ENCODE data around the gene CLEC18B.
"Not testable (repeated sequence)": the region's sequence is repeated elsewhere in the genome, so short reads cannot be mapped to it uniquely, and the experiment has no call there.

CLEC18B gene

GRCh38 chr16:74443624-74444346 is 22.5 kb upstream of the CLEC18B start:
- not testable (repeated sequence) for DNase-seq

DNA sequence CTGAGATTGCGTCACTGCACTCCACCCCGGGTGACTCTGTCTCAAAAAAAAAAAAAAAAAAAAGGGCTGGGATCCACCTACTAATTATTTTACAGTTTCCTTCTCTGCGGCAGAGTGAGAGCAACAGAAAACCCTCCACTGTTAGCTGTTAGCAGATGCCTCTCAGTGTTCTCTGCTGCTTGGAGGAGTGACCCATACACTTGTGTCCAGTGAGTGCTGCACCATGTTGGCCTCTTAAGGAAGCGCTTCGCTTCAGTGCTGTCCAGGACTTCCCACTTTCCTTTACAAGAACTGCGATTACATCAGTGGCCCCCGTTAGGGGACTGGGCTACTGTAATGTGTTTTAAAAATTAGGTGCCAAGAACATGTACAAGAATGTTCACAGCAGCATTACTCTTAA is 18.4 kb upstream of the CLEC18B start:
- no peak for DNase-seq

- DNase-seq = peak; percentile 85
Observed at GRCh38 chr16:74438492-74438979, 17.3 kb upstream of the CLEC18B start.

DNA sequence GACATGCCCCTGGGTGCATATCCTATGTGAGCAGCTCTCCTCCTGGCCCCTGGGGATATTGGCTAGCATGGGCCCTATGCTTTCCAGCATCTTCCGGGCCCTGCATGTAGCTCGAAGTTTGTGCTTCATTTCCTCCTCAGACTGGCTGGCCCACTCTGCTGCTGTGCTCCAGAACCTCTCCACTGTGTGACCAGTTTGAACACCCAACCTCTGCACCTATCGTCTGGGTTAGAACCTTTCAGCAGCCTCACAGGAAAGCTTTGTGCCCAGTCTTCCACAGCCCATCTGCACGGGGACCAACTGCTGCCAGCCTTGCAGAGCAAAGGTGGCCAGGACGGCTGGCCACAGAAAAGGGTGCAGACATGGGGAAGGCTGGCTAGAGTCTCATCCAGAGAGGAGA is 10.2 kb upstream of the CLEC18B start:
- no peak for DNase-seq

- peak; percentile 19 for DNase-seq
Observed at GRCh38 chr16:74430036-74430712, 8.9 kb upstream of the CLEC18B start.

- not testable (repeated sequence) for DNase-seq
Observed at GRCh38 chr16:74428493-74428892, 7.2 kb upstream of the CLEC18B start.

DNA sequence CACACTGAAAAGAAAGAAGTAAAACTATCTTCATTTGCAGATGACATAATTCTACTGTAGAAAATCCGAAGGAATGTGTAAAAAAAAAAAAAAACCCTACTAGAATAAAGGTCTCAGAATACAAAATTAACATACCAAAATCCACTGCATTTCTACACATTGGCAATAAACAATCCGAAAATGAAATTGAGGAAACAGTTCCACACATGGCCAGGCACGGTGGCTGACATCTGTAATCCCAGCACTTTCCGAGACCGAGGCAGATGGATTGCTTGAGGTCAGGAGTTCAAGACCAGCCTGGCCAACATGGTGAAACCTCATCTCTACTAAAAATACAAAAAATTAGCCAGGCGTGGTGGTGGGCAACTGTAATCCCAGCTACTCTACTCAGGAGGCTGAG is 4.5 kb upstream of the CLEC18B start:
- DNase-seq = not testable (repeated sequence)

DNA sequence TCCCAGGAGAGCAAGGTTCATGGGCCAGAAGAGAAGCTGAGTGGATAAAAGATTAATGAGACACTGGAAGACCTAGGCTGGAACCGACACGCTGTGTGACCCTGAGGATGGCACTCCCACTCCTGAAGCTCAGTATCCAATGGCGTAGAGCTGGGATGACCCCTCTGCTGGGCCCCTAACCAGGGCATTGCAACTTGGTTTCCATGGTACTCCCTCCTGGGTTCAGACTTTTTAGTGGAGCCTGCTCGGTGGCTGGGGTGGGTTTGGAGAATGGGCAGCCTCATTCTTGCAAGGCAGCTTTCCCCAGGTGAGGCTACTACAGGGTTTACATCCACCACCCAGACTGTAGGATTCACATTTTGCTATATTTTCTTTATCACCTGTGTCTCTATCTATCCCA is 2.4 kb upstream of the CLEC18B start:
- not testable (repeated sequence) for DNase-seq

- DNase-seq = not testable (repeated sequence)
Observed at GRCh38 chr16:74422086-74422485, 808 bp upstream of the CLEC18B start.

- DNase-seq = not testable (repeated sequence)
Observed at GRCh38 chr16:74421482-74421785, 156 bp upstream of the CLEC18B start.

- not testable (repeated sequence) for DNase-seq
Observed at GRCh38 chr16:74419811-74420210, 1.5 kb downstream of the CLEC18B start.

DNA sequence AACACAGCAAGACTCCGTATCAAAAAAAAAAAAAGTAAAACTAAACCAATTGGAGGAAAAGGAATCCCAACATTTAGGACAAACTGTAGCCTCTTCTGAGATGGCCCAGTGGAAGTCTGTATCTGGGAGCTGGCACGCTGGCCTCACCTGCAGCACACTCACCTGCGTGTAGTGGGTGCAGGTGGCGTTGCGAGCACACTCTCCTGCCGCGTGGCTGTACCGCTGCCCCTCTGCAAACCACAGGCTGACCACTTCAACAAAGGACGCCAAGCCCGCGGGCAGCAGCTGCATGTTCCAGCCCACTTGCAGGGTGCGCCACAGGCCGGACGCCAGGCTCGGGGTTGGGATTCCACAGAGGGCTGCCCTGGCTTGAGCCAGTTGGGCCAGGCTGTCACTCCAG is 3.4 kb downstream of the CLEC18B start:
- DNase-seq = not testable (repeated sequence)

- DNase-seq = not testable (repeated sequence)
Observed at GRCh38 chr16:74413920-74414319, 7.4 kb downstream of the CLEC18B start.

GRCh38 chr16:74413485-74413884 is 7.8 kb downstream of the CLEC18B start:
- not testable (repeated sequence) for DNase-seq

DNA sequence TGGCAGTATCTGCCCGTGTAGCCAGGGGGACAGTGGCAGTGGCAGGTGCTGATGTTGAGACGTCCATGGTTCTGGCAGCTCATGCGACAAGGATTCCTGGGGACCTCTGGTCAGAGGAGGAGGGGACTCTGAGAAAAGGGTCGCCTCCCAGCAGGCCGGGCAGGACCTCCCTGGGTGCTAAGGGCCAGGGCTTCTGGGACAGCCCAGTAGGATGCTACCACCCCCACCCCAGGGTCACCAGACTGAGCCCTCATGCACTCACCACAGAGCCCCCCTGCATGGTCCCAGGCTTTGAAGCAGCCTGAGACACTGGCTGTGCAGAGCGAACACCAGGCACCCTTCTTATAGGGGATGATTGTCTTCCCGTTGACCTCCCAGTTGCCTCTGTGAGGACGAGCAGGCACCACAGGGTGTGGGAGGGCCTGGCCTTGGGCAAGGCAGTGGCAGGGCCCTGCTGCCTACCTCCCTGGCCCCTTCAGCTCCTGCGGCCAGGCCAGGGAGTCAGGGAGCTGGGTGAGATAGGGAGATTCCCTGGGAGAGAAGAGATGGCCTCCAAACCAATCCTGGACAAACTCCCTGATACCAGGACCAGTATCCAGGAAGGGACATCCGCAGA is 8.4 kb downstream of the CLEC18B start:
- not testable (repeated sequence) for DNase-seq

DNA sequence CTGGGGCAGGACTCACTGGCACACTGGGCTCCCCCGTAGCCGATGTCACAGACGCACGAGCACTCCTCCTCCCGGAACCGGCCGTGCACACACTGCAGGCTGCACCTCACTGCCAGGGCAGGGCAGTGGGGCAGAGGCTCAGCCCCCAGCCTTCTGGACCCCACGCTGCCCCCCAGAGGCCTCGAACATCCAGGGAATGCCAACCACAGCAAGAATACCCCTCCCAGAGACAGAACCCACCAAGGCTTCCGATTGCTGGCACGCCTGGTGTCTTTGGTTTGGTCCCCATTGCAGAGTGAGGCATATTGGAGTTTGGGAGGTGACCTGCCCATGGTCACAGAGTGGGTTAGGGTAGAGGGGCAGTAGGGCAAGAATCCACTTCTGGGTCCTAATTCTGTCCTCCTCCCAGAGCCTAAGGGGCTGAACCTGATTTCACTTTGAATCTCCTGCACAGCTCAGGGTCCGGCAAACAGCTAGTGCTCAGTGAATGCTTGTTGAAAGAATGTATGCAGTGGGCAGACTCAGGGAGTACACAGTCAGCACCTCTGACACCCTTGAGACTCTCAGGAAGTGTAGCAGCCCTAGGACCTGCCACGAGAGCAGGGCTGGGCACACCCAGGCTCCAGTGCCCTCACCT is 9.0 kb downstream of the CLEC18B start:
- not testable (repeated sequence) for DNase-seq

- DNase-seq = not testable (repeated sequence)
Observed at GRCh38 chr16:74410981-74411380, 10.3 kb downstream of the CLEC18B start.

DNA sequence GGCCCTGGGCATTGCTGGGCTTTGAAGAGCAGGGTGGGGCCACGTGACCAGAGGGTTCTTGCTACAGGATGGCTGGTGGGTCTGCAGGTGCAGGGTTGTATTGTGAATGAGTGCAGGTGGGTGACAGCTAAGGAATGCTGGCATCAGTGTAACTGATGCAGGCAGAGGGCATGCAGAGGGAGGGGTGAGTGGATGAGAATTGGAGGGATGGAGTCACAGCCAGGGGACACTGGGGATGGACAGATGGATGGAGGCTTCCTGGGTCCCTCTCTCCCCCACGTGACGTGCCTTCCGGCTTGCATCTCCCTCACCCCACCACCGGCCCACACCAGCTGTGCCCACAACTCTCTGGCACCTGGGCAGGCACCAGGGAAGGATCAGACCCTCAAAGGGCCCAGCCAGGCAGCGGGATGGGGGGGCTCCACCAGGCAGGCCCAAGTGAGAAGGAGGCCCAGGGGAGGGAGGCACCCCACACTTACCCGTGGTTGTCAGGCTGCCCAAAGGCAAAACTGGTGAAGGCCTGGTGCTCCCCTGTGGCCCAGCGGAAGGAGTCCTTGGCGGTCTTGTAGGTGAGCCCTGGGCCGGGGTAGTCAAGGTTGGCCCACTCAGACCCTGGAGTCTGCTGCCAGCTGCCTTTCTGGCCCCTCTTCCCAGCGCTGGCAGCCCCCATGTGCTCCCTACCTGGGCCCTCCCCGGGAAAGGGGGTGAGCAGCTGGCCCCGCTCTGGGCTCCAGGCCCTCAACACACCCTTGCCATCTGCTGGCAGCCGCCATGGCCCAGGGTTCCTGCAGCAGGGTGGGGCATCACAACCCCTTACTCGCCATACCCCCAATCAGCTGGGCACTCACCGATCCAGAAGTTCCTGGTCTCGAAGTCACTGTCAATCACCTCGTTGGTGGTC is 11.0 kb downstream of the CLEC18B start:
- DNase-seq = not testable (repeated sequence)

GRCh38 chr16:74409185-74409981 is 11.9 kb downstream of the CLEC18B start:
- not testable (repeated sequence) for DNase-seq

DNA sequence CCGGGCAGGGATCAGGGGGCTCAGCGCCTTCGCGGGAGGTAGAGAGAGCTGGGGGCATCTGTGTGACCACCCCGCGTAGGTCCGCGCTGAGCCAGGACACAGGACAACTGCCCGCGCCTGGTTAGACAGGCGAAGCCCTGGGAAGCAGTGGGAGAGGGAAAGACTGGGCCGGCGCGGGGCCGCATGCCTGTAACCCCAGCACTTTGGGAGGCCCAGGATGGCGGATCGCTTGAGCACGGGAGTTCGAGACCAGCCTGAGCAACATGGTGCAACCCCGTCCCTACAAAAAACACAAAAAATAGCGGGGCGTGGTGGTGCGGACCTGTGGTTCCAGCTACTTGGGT is 13.9 kb downstream of the CLEC18B start:
- not testable (repeated sequence) for DNase-seq

DNA sequence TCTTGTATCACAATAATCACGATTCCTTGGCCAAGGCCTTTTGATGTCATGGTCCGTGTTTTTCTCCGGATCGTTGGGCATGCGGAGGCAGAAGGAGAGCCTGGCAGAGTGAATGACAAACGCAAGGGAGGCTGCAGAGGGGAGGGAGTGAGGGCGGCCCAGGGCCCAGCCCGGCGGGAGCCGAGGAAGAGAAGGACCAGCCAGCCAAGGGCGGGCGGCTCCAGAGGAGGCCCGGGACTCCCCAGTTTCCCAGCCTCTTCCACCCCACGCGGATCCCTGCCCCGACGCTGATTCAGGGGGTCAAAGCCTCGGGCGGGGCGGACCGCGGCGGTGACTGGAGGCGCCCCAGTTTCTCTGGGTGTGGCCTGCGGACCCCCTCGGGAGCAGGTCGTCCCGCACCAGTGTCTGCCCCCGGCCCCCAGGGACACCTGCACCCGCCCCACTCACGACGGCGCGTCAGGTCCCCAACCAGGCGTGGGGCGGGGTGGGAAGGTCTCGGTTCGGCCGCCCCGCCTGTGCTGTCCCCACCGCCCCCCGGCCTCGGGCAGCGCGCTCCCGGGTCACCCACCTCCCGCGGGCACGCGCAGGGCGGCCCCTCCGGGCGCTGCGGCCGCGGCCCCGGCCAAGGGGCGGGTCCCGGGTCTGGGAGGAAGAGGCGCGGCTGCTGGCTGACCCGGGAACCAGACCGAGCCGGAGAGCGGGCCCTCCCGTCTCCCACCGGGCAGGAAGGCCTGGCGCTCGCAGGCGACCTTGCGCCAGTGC is 14.5 kb downstream of the CLEC18B start:
- DNase-seq = not testable (repeated sequence)
